Measurements from ENCODE around the gene HBD. TPM values are rescaled to one million over a fixed set of nuclear protein-coding genes. Genes with fewer than 3 reads are reported as not detected.

HBD gene
- total RNA-seq: not detected

DNA sequence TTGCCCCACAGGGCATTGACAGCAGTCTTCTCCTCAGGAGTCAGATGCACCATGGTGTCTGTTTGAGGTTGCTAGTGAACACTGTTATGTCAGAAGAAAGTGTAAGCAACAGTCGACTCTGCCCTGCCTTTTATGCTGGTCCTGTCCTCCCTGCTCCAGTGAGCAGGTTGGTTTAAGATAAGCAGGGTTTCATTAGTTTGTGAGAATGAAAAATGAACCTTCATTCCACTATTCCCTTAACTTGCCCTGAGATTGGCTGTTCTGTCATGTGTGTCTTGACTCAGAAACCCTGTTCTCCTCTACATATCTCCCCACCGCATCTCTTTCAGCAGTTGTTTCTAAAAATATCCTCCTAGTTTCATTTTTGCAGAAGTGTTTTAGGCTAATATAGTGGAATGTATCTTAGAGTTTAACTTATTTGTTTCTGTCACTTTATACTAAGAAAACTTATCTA lies at the start of gene HBD:
Gene HBD, minus strand, starts transcription at position 103 of the 454 bp plus-strand sequence. Its CDS starts 50 bp downstream, at position 53.
- CTCF ChIA-PET: no interaction called here
- ATAC-seq (no peak), DNase-seq (no peak)
- intact Hi-C loops (cut with micrococcal nuclease): no loop called here
- POLR2A ChIA-PET: no interaction called here
- Mint-ChIP-seq H3K27ac (no peak within 1 kb of the TSS), H3K9me3 (no peaks in the 10 kb centered on the region), H3K4me3 (no peak within 1 kb of the TSS), H3K4me1 (ENCODE audit: low read depth) (no peaks in the 10 kb centered on the region), H3K27me3 (peaks cover 4% of the 10 kb centered on the region), H3K36me3 (ENCODE audit: low read depth) (no peaks in the 10 kb centered on the region)
- TF ChIP-seq, protein P1, sequence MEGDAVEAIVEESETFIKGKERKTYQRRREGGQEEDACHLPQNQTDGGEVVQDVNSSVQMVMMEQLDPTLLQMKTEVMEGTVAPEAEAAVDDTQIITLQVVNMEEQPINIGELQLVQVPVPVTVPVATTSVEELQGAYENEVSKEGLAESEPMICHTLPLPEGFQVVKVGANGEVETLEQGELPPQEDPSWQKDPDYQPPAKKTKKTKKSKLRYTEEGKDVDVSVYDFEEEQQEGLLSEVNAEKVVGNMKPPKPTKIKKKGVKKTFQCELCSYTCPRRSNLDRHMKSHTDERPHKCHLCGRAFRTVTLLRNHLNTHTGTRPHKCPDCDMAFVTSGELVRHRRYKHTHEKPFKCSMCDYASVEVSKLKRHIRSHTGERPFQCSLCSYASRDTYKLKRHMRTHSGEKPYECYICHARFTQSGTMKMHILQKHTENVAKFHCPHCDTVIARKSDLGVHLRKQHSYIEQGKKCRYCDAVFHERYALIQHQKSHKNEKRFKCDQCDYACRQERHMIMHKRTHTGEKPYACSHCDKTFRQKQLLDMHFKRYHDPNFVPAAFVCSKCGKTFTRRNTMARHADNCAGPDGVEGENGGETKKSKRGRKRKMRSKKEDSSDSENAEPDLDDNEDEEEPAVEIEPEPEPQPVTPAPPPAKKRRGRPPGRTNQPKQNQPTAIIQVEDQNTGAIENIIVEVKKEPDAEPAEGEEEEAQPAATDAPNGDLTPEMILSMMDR (IDR thresholded peaks at IDR 0.05): no peak

DNA sequence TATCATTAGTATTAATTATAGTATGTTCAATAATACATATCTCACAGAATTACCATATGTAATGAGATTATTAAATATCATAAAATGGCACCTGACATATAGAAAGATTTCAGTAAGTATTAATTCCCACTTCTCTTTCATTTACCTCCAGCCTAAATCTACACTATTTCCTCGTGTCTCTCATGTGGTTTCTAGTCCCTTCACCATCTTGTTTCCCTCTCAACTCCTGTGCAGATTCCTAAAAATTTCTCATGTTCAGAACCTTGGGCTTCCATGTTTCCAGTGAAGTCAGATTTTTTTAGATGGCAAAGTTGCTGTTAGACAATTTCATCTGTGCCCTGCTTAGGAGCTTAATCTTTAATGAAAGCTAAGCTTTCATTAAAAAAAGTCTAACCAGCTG lies 49.6 kb upstream of the HBD start:
- POLR2A ChIA-PET: no interaction called here
- DNase-seq: no peak
- intact Hi-C loops (cut with micrococcal nuclease): loop anchor here (10.0 kb wide), 1 partner anchor 159 kb away; no protein-coding TSS in a partner anchor
- Mint-ChIP-seq H3K4me3 (no peak overlapping the region), H3K27ac (no peak overlapping the region), H3K27me3 (peaks cover 4% of the 10 kb centered on the region), H3K9me3 (no peaks in the 10 kb centered on the region), H3K36me3 (ENCODE audit: low read depth) (no peaks in the 10 kb centered on the region), H3K4me1 (ENCODE audit: low read depth) (no peaks in the 10 kb centered on the region)
- no peak for ATAC-seq
- TF ChIP-seq, protein P1 (IDR thresholded peaks at IDR 0.05): no peak
- CTCF ChIA-PET: no interaction called here

DNA sequence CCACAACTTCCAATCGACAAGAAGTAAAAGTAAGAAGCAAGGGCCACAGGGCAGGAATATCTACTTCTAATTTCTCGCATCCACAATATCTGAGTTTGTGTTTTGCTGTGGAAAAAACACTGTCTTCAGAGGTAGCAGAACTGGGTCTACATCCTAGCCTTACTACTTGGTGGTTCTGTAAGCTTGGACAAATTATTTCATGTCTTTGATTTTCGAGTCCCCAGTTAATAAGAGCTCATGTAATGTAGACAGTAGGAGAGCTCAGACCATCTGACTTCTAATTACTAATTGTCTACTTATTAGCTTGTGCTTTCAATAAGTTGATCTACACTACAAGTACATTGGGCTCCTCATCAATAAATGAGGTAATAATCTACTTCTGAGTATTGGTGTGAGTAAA lies 48.8 kb upstream of the HBD start:
- Mint-ChIP-seq H3K36me3 (ENCODE audit: low read depth) (no peaks in the 10 kb centered on the region), H3K4me3 (no peak overlapping the region), H3K4me1 (ENCODE audit: low read depth) (no peaks in the 10 kb centered on the region), H3K27ac (no peak overlapping the region), H3K27me3 (peaks cover 4% of the 10 kb centered on the region), H3K9me3 (no peaks in the 10 kb centered on the region)
- CTCF ChIA-PET: no interaction called here
- DNase-seq: no peak
- POLR2A ChIA-PET: no interaction called here
- no peak for ATAC-seq
- TF ChIP-seq, protein P1 (IDR thresholded peaks at IDR 0.05): no peak
- intact Hi-C loops (cut with micrococcal nuclease): loop anchor here (10.0 kb wide), 1 partner anchor 158 kb away; no protein-coding TSS in a partner anchor

DNA sequence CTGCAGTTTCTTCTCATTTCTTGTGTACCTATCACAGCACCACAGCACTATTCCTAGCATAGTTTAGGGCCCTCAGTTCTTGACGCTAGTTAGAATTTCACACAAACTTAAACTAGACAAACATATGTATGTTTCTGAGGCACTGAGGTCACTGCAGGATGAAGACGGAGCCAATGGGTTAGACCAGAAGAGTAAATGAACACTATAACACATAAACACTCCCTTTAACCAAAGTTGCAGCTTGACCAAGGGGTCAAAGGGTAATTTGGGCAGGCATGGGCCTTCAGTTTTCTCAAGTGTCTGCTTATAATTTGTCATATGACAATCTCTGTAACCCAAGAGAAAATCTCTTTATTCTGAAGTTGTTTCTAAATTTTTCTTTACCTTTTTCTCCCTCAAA lies 48.3 kb upstream of the HBD start:
- TF ChIP-seq, protein P1 (IDR thresholded peaks at IDR 0.05): no peak
- Mint-ChIP-seq H3K36me3 (ENCODE audit: low read depth) (no peaks in the 10 kb centered on the region), H3K4me1 (ENCODE audit: low read depth) (no peaks in the 10 kb centered on the region), H3K9me3 (no peaks in the 10 kb centered on the region), H3K27me3 (peaks cover 4% of the 10 kb centered on the region), H3K27ac (no peak overlapping the region), H3K4me3 (no peak overlapping the region)
- DNase-seq (no peak), ATAC-seq (no peak)
- ChIA-PET POLR2A (no interaction called here), CTCF (no interaction called here)
- intact Hi-C loops (cut with micrococcal nuclease): loop anchor here (10.0 kb wide), 1 partner anchor 158 kb away; no protein-coding TSS in a partner anchor

DNA sequence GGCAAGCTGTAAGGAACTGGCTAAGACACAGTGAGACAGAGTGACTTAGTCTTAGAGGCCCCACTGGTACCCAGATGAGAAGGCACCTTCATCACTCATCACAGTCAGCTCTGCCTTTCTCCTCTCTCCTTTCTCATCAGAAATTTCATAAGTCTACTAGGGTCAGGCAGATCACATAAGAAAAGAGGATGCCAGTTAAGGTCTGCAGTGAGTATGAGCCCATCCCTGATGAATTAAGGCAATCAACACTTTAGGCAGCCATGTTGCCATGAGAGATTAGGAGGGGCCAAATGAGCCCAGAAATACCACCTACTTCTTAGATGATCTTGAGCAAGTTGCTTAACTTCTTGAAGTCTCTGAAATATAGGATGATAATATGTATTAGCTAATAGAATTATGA lies 47.3 kb upstream of the HBD start:
- no peak overlapping the region for H3K27ac Mint-ChIP-seq
- intact Hi-C loops (cut with micrococcal nuclease): loop anchor here (10.0 kb wide), 1 partner anchor 157 kb away; no protein-coding TSS in a partner anchor
- ChIA-PET POLR2A (no interaction called here), CTCF (no interaction called here)
- H3K4me1 Mint-ChIP-seq (ENCODE audit: low read depth): no peaks in the 10 kb centered on the region
- ATAC-seq: no peak
- TF ChIP-seq, protein P1 (IDR thresholded peaks at IDR 0.05): no peak
- peaks cover 4% of the 10 kb centered on the region for H3K27me3 Mint-ChIP-seq
- DNase-seq: no peak
- H3K36me3 Mint-ChIP-seq (ENCODE audit: low read depth): no peaks in the 10 kb centered on the region
- no peak overlapping the region for H3K4me3 Mint-ChIP-seq
- no peaks in the 10 kb centered on the region for H3K9me3 Mint-ChIP-seq
